HepG2 (cell line): ENCODE results near the gene BCAS3. TPM values are rescaled to one million over a fixed set of nuclear protein-coding genes. Genes with fewer than 3 reads are reported as not detected.
A peak's percentile ranks its signal among the peaks of the same experiment; 100 is the strongest.

Experiments
- AHR ChIP-seq: IDR thresholded peaks from 2 replicates; pipeline ENCODE4 v1.6.1; 2018; ENCODE audit warnings: missing genetic modification reagents, missing compliant biosample characterization
- ARNTL ChIP-seq: sonication (generic); formaldehyde crosslinking; IDR thresholded peaks from 2 replicates; pipeline ENCODE4 v1.4.0; 2020; ENCODE audit warnings: mild to moderate bottlenecking, missing genetic modification reagents
- HNRNPLL ChIP-seq: fragments of 200-400 bp; formaldehyde crosslinking; IDR thresholded peaks from 2 replicates; pipeline ENCODE4 v1.6.1; 2017; ENCODE audit warnings: mild to moderate bottlenecking, low read depth, low read length; ENCODE audit not compliant: poor library complexity, severe bottlenecking
- MLX ChIP-seq: IDR thresholded peaks from 2 replicates; pipeline ENCODE4 v1.6.1; 2016
- NONO ChIP-seq, 2 experiments: fragments of 450-650 bp in 1 of 2; sonication (generic) in 1 of 2; formaldehyde crosslinking in 1 of 2; IDR thresholded peaks in 1 of 2; conservative IDR thresholded peaks in 1 of 2; 2 replicates each; pipeline versions ENCODE4 v1.6.1 to v1.8.0; 2017 to 2022; ENCODE audit warnings: mild to moderate bottlenecking in 1 of 2, missing genetic modification reagents in 1 of 2, moderate library complexity in 1 of 2
- PHF21A ChIP-seq: sonication (generic); formaldehyde crosslinking; IDR thresholded peaks from 2 replicates; pipeline ENCODE4 v1.5.0; 2020; ENCODE audit warnings: mild to moderate bottlenecking, missing genetic modification reagents
- PITX1 ChIP-seq: sonication (generic); formaldehyde crosslinking; IDR thresholded peaks from 2 replicates; pipeline ENCODE4 v1.5.1; 2020; ENCODE audit warnings: mild to moderate bottlenecking, missing genetic modification reagents
- PRDM4 ChIP-seq: sonication (generic); formaldehyde crosslinking; IDR thresholded peaks from 2 replicates; pipeline ENCODE4 v1.9.0; 2021; ENCODE audit warnings: missing genetic modification reagents, borderline replicate concordance
- RNF2 ChIP-seq: fragments of 450-650 bp; conservative IDR thresholded peaks from 2 replicates; pipeline ENCODE4 v1.6.1; 2016; ENCODE audit warnings: low read depth
- RXRA ChIP-seq: sonication (generic); formaldehyde crosslinking; IDR thresholded peaks from 2 replicates; pipeline ENCODE4 v1.5.1; 2020; ENCODE audit warnings: missing genetic modification reagents
- SPEN ChIP-seq: sonication (generic); formaldehyde crosslinking; IDR thresholded peaks from 2 replicates; pipeline ENCODE4 v1.5.1; 2020; ENCODE audit warnings: low read depth, mild to moderate bottlenecking, missing genetic modification reagents
- XRCC5 ChIP-seq: fragments of 200-400 bp; formaldehyde crosslinking; optimal IDR thresholded peaks from 2 replicates; pipeline ENCODE3; 2017; ENCODE audit warnings: mild to moderate bottlenecking, low read length
- ZMYM4 ChIP-seq: sonication (generic); formaldehyde crosslinking; IDR thresholded peaks from 2 replicates; pipeline ENCODE4 v1.8.1; 2023; ENCODE audit warnings: mild to moderate bottlenecking, missing genetic modification reagents
- ZNF318 ChIP-seq: sonication (generic); formaldehyde crosslinking; IDR thresholded peaks from 2 replicates; pipeline ENCODE4 v1.4.0; 2020; ENCODE audit warnings: mild to moderate bottlenecking, missing genetic modification reagents
- ZNF768 ChIP-seq: sonication (generic); formaldehyde crosslinking; IDR thresholded peaks from 2 replicates; pipeline ENCODE4 v1.4.0; 2020; ENCODE audit warnings: missing genetic modification reagents
- polyA plus RNA-seq, 8 experiments: library from polyadenylated mRNA; depleted of rRNA in 3 of 8; stranded (reverse) in 7 of 8; unstranded in 1 of 8; fragments of >200 nt; fragmentation: Illumina TruSeq in 4 of 8; extraction: Trizol in 4 of 8; gene quantifications; 2 replicates each; pipeline versions ENCODE4 v1.2.1 to v1.2.3, GENCODE V29; 2011 to 2016; ENCODE audit warnings: low read depth in 4 of 8, missing spikeins in 1 of 8, mixed read lengths in 1 of 8; ENCODE audit not compliant: insufficient read depth in 1 of 8
- total RNA-seq, 5 experiments: library from RNA; depleted of rRNA; stranded (reverse); fragments of >200 nt; fragmentation: Illumina TruSeq; extraction: Trizol; gene quantifications; 2 replicates each; pipeline ENCODE4 v1.2.3, GENCODE V29; 2016; ENCODE audit warnings: low read depth in 1 of 5

Gene BCAS3
- total and polyA plus RNA-seq, 2 of the 13 experiments (the other 11 are each of a cell fraction or from before 2014, with no cell fraction given), result 10.7 to 11.2 TPM

GRCh38 chr17:61425682-61426481, 748.2 kb downstream of the BCAS3 start (continued):
- TF ChIP-seq XRCC5 (peak; percentile 88), RXRA (CRISPR knock-in tag) (peak; percentile 34), AHR (CRISPR knock-in tag) (no peak; the same call in 1 of the 2 replicates), PRDM4 (0 out of 2 replicates have a peak, but pooled peaks have one; percentile 19), ZMYM4 (CRISPR knock-in tag) (peak; percentile 42; the same call in 1 of the 2 replicates), ZNF318 (peak; percentile 59; the same call in 1 of the 2 replicates), HNRNPLL (peak; percentile 21), RNF2 (no peak), MLX (CRISPR knock-in tag) (no peak), ARNTL (CRISPR knock-in tag) (0 out of 2 replicates have a peak, but pooled peaks have one; percentile 32), SPEN (peak; percentile 55; the same call in 1 of the 2 replicates), PHF21A (CRISPR knock-in tag) (peak; percentile 12; the same call in 1 of the 2 replicates), ZNF768 (CRISPR knock-in tag) (peak; percentile 15; the same call in 1 of the 2 replicates), NONO (IDR thresholded peaks at IDR 0.05) (no peak), NONO (CRISPR knock-in tag; conservative IDR thresholded peaks at IDR 0.05) (peak; percentile 49; the same call in 1 of the 2 replicates), PITX1 (CRISPR knock-in tag) (peak; percentile 55; the same call in 1 of the 2 replicates)
